Vagina (tissue), 2 donors: ENCODE data around the gene HSPA8.

ENCODE experiments used
- POLR2AphosphoS5 ChIP-seq, 2 donors: sonication (generic); formaldehyde crosslinking; IDR thresholded peaks; one replicate each; pipeline ENCODE4 v1.9.0; 2017; ENCODE audit warnings: antibody characterized with exemption in 2 of 2, mild to moderate bottlenecking in 2 of 2, low read depth in 1 of 2; ENCODE audit not compliant: insufficient read depth in 1 of 2
- TF ChIP-seq, protein P1 (sequence below), 3 experiments: fragments of 450-650 bp in 2 of 3; fragments of 200-600 bp in 1 of 3; sonication (generic) in 1 of 3; IDR thresholded peaks; one replicate each; pipeline ENCODE4 v1.5.1; 2017 to 2019; ENCODE audit warnings: antibody characterized with exemption in 3 of 3, mild to moderate bottlenecking in 2 of 3, moderate library complexity in 2 of 3

DNA sequence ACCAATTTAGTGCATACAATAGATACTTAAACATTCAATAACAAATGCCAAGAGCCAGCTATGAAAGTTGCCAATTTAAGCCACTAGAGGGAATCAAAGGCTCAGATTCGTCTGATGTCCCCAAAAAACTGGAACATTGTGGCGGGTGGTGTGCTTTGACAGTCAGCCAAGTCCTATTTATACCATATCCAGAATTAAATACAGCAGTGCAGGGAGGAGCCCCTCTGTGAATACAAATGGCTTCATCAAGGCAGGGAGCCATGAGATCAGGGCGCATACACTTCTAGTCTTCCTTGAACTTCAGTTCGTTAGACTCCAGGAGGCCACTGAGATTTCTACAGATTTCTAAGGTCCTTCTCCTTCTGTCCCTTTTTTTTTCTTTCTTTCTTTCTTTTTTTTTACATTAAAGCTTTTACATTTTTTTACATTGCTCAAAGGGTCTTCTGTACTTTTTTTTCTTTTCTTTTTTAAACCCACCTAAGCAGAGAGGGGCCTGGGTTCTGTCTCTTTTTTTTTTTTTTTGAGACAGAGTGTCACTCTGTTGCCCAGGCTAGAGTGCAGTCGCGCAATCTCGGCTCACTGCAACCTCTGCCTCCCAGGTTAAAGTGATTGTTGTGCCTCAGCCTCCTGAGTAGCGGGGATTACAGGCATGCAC is 41.5 kb upstream of the HSPA8 start:
- TF ChIP-seq, protein P1, sequence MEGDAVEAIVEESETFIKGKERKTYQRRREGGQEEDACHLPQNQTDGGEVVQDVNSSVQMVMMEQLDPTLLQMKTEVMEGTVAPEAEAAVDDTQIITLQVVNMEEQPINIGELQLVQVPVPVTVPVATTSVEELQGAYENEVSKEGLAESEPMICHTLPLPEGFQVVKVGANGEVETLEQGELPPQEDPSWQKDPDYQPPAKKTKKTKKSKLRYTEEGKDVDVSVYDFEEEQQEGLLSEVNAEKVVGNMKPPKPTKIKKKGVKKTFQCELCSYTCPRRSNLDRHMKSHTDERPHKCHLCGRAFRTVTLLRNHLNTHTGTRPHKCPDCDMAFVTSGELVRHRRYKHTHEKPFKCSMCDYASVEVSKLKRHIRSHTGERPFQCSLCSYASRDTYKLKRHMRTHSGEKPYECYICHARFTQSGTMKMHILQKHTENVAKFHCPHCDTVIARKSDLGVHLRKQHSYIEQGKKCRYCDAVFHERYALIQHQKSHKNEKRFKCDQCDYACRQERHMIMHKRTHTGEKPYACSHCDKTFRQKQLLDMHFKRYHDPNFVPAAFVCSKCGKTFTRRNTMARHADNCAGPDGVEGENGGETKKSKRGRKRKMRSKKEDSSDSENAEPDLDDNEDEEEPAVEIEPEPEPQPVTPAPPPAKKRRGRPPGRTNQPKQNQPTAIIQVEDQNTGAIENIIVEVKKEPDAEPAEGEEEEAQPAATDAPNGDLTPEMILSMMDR (IDR thresholded peaks at IDR 0.05): peak; percentile 25 to 71 (median 64)
- no peak for TF ChIP-seq POLR2AphosphoS5 (IDR thresholded peaks at IDR 0.05; ENCODE audit: insufficient read depth in 1 of 2, low read depth in 1 of 2)
